ENCODE measurements around the gene PLEKHA4. TPM values are rescaled to one million over a fixed set of nuclear protein-coding genes. Genes with fewer than 3 reads are reported as not detected.

PLEKHA4 gene
- total RNA-seq, 4 donors from 2014 or later: 11.4 to 29.2 (median 18.1) TPM

DNA sequence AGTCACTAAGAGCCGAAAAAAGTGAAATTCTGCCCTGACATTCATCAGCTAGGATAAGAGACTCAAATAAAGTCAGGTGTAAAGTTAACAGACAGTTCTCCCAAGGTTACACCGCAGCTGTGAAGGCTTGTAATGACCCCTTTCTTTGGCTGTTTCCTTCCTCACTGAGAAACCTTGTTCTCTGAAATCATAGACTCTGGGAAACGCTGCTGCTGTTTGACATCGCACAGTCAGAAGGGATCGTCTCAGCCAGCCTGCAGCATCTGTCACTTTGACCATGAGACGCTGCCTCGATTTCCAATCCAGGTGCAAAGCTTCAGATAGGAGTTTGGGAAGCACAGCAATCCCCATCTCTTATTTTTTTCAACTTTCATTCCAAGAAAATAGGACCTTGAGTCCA is 58.3 kb downstream of the PLEKHA4 start:
- Histone ChIP-seq H3K27me3 (no peaks in the 10 kb centered on the region), H3K4me1 (peaks cover 0 to 57% (median 3%) of the 10 kb centered on the region in 3 donors), H3K27ac (peak overlapping the region; percentile 82 to 97 (median 93)), H3K9me3 (no peaks in the 10 kb centered on the region), H3K4me3 (peak overlapping the region; percentile 74 to 87), H3K36me3 (peaks cover 0 to 21% of the 10 kb centered on the region in 2 donors)
- no peak for TF ChIP-seq EP300 (IDR thresholded peaks at IDR 0.05)
- no peak for TF ChIP-seq POLR2AphosphoS5 (IDR thresholded peaks at IDR 0.05)
- TF ChIP-seq POLR2A (IDR thresholded peaks at IDR 0.05): no peak
- TF ChIP-seq, protein P1, sequence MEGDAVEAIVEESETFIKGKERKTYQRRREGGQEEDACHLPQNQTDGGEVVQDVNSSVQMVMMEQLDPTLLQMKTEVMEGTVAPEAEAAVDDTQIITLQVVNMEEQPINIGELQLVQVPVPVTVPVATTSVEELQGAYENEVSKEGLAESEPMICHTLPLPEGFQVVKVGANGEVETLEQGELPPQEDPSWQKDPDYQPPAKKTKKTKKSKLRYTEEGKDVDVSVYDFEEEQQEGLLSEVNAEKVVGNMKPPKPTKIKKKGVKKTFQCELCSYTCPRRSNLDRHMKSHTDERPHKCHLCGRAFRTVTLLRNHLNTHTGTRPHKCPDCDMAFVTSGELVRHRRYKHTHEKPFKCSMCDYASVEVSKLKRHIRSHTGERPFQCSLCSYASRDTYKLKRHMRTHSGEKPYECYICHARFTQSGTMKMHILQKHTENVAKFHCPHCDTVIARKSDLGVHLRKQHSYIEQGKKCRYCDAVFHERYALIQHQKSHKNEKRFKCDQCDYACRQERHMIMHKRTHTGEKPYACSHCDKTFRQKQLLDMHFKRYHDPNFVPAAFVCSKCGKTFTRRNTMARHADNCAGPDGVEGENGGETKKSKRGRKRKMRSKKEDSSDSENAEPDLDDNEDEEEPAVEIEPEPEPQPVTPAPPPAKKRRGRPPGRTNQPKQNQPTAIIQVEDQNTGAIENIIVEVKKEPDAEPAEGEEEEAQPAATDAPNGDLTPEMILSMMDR (IDR thresholded peaks at IDR 0.05): no peak
- WGBS, 2 donors (ENCODE audit: low coverage in 1 of 2): 5 to 15% methylated on average over 4 to 7 of the region's 7 CpGs
- no peak for ATAC-seq

DNA sequence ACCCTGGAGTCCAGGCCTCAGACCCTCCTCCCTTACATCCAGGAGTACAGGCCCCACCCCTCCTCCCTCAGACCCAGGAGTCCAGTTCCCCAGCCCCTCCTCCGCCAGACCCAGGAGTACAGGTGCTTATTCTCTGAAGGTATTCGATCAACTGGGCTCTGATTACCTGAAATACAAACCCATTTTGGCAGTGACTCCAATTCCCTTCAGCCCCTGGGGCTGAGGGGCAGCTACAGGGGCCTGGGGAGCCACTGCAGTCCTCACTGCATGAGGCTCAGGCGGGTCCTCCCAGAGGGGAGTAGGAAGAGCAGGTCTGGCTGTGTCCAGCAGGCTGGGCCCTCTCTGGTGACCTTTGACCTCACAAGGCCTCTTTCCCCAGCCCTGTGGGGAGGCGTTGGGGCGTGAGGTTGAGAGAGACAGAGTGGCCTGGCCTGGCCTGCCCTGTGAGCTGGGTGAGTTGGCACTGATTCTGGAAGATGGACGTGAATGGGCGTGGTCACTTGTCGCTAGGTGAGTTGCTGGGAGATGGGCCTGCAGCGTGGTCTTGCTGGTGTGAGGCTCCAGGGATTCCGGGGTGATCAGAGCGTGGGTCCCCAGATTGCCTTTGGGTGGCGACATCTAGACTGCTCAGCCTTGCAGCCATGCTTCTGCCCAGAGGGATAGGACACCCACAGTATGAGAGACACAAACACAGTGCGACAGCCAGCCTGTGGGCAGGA is 60.7 kb downstream of the PLEKHA4 start:
- H3K9me3 ChIP-seq: no peaks in the 10 kb centered on the region
- H3K27ac ChIP-seq: peak overlapping the region in 1 of 4 donors; percentile 35
- no peak for ATAC-seq
- H3K36me3 ChIP-seq: peaks cover 0 to 42% of the 10 kb centered on the region in 2 donors
- H3K4me1 ChIP-seq: peaks cover 0 to 48% (median 3%) of the 10 kb centered on the region in 3 donors
- H3K27me3 ChIP-seq: no peaks in the 10 kb centered on the region
- 80% methylated on average over 1 of the region's 13 CpGs; no CpG with 5 or more reads in 1 of the 2 donors for WGBS, 2 donors (ENCODE audit: low coverage in 1 of 2)
- TF ChIP-seq EP300 (IDR thresholded peaks at IDR 0.05) (no peak), POLR2A (IDR thresholded peaks at IDR 0.05) (no peak), POLR2AphosphoS5 (IDR thresholded peaks at IDR 0.05) (no peak)
- TF ChIP-seq, protein P1 (IDR thresholded peaks at IDR 0.05): no peak
- no peak overlapping the region for H3K4me3 ChIP-seq

DNA sequence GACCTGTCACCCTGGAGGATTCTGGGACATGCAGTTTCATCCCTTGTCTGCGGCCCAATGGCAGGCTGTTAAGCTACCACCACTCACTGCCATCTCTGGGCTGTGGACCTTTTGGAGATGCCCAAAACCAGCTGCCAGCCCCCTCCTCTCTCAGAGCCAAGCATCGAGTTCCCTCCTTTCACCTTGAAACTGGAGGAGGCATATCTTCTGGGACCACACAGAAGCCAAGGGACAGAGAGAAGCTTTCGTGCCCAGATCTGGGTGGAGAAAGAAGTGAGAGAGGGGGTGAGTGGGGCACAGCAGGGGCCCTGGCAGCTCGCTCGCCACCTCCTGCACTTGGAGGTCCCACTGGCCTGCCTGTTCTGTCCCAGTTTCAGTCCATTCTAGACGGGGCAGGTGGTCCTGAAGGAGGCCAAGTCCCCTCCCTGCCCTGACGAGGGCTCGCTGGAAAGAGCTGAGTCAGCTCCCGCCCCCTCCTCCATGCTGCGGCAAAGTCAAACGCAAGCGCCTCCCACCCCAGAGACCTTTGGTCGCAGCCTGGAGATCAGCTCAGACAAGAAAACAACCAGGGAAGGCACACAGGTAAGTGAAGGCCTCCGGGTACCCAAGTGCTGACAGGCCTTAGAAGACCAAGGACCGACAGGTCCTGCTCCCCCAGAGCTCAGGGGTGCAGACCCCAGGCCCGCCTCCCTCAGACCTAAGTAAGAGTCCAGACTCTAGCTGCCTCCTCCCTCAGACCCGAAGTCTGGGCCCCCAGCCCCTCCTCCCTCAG is 61.4 kb downstream of the PLEKHA4 start:
- no peak overlapping the region for H3K4me3 ChIP-seq
- H3K36me3 ChIP-seq: peaks cover 0 to 44% of the 10 kb centered on the region in 2 donors
- H3K27ac ChIP-seq: peak overlapping the region in 1 of 4 donors; percentile 35
- no peak for ATAC-seq
- WGBS, 2 donors (ENCODE audit: low coverage in 1 of 2): 92 to 93% methylated on average over 2 of the region's 17 CpGs
- H3K27me3 ChIP-seq: no peaks in the 10 kb centered on the region
- peaks cover 0 to 43% (median 3%) of the 10 kb centered on the region in 3 donors for H3K4me1 ChIP-seq
- TF ChIP-seq POLR2A (IDR thresholded peaks at IDR 0.05) (no peak), POLR2AphosphoS5 (IDR thresholded peaks at IDR 0.05) (no peak), EP300 (IDR thresholded peaks at IDR 0.05) (no peak)
- TF ChIP-seq, protein P1 (IDR thresholded peaks at IDR 0.05): no peak
- H3K9me3 ChIP-seq: no peaks in the 10 kb centered on the region

DNA sequence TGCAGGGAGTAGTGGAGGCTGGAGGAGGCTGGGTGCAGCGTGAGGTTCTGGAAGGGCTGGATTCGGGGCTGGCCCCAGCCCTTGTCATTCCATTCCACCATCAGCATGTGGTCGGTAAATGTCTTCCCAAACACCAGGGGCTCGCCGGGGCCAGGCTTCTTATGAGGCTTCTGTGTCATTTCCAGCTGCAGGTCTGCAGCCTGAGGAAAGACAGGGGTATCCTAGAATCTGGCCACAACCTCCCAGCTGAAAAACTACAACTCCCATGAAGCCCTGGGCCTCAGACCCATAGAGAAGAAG is 61.9 kb downstream of the PLEKHA4 start:
- Histone ChIP-seq H3K9me3 (no peaks in the 10 kb centered on the region), H3K27me3 (no peaks in the 10 kb centered on the region), H3K4me3 (no peak overlapping the region), H3K4me1 (peaks cover 0 to 38% (median 3%) of the 10 kb centered on the region in 3 donors), H3K27ac (no peak overlapping the region), H3K36me3 (peaks cover 0 to 44% of the 10 kb centered on the region in 2 donors)
- 67 to 83% methylated on average over 1 to 5 of the region's 5 CpGs for WGBS, 2 donors (ENCODE audit: low coverage in 1 of 2)
- TF ChIP-seq POLR2A (IDR thresholded peaks at IDR 0.05) (no peak), POLR2AphosphoS5 (IDR thresholded peaks at IDR 0.05) (no peak), EP300 (IDR thresholded peaks at IDR 0.05) (no peak)
- TF ChIP-seq, protein P1 (IDR thresholded peaks at IDR 0.05): no peak
- no peak for ATAC-seq

All from gastroesophageal sphincter (tissue), 4 donors.